Hypothalamus (tissue), 51 donors: ENCODE data around the gene BRCA1.

ENCODE experiments used
- DNase-seq, 51 donors: peaks; one replicate each; lab custom pipeline; 2025; lab: John Stamatoyannopoulos, UW

Gene BRCA1

DNA sequence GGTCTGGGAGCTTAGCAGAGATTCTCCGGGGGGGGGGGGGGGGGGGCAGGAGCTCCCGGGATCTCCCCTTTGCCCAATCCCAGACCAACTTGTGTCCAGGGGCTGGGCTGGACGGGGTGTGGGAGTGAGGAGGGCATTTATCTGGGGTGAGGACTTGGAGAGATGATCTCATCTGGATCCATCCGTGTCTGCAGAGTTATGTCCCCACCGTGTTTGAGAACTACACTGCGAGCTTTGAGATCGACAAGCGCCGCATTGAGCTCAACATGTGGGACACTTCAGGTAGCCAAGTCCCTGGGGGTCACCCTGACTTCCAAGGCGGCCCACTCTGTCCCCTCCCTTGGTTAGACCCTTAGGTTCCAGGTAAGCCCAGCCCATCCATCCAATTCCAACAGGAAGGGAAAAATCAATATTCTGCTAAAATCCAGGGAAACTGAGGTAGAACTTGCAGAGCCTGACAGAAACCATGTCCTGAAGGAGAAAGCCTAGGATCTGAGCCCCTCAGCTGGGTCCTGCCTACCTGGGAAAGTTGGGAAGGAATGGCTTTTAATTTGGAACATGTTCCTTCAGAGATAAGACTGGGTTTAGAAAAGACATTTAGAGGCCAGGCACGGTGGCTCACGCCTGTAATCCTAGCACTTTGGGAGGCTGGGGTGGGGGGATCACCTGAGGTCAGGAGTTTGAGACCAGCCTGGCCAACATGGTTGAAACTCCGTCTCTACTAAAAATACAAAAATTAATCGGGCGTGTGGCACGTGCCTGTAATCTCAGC is 99.2 kb downstream of the BRCA1 start:
- peak in 2 of 51 donors; percentile 33 to 40 for DNase-seq

GRCh38 chr17:43025290-43025657 is 99.9 kb downstream of the BRCA1 start:
- peak in 1 of 51 donors; percentile 41 for DNase-seq

DNA sequence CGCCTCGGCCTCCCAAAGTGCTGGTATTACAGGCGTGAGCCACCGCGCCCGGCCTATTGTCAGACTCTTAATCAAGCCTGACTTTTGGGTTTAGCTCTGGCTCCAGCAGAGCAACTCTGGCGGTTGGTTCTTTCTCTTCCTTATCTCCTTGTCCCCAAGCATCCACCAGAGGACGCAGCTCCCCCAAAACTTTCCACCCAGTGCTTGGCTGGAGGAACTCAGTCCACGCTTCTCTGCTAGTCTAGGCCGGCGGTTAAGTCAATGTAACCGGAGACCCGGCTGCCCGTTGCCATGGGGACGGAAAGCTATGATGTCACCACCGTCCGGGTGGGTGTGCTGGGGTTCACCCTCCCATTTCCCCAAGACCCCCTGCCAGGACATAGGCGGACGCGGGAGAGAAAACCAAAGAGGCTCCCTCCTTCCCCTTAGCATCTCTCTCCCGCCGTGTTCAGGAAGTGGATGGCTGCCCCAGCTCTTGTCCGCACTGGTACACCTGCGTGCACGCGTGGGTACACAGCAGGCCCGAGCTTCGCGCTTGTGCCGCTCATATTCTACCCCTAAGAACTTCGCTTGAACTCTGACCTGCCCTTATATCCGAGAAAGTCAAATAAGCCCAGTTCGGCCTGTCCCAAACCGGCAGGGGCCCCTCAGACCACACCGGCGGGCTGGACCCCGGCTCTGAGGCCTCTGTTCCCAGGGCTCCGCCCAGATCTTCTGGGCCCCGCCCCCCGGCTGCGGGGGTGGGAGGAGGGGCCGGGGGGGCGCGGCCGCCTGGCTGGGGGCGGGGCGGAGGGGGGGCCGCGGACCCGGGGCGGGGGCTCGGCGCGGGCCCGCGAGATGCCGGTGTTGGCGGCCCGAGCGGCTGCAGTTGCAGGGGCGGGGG is 100.5 kb downstream of the BRCA1 start, which contains the start of gene RND2:
Gene RND2, plus strand, starts transcription at position 825 of the 883 bp plus-strand sequence. CDS start 117 bp downstream, outside the sequence.
- peak in 50 of 51 donors; percentile 26 to 93 (median 81) for DNase-seq

DNA sequence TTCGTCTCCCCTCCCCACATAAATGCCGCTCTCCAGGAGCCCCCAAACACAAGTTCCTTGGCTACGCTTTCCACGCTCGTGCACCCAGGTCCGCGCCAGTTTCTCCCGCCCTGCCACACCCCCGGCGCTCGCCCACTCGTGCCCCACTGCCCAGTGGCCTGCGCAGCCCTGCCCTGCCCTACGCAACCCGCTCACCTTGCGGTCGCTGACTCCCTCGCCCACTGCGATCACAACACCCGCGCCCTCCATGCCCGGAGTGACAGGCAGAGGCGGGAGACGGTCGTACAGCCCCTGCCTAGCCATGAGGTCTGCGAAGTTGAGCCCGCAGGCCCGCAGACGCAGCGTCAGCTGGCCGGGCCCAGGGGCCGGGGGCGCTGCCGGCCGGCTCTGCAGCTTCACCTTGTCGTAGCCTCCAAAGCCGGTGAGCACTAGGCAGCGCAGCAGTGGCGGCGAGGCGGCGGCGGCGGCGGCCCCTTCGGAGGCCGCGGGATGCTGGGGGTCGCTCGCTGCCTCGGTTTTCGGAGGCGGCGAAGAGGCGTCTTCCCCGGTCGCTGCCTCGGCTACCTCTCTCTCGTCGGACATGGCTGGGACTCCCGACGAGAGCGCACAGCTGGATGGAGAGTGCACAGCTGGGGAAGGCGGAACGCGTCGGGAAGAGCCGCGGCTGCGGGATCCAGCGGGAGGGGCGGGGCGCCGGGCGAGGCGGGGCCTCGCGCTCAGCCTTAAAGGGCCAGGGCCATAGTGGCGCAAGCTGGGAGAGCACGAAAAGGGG is 103.2 kb downstream of the BRCA1 start, which contains the start of gene VAT1:
Gene VAT1, minus strand, starts transcription at position 645 of the 772 bp plus-strand sequence. Its CDS starts 63 bp downstream, at position 582.
- DNase-seq, result peak in 49 of 51 donors; percentile 16 to 79 (median 56)

- peak in 35 of 51 donors; percentile 20 to 75 (median 56) for DNase-seq
Measured at GRCh38 chr17:43020789-43021740, 104.1 kb downstream of the BRCA1 start.

GRCh38 chr17:43020030-43020621 is 105.0 kb downstream of the BRCA1 start:
- no peak for DNase-seq

DNA sequence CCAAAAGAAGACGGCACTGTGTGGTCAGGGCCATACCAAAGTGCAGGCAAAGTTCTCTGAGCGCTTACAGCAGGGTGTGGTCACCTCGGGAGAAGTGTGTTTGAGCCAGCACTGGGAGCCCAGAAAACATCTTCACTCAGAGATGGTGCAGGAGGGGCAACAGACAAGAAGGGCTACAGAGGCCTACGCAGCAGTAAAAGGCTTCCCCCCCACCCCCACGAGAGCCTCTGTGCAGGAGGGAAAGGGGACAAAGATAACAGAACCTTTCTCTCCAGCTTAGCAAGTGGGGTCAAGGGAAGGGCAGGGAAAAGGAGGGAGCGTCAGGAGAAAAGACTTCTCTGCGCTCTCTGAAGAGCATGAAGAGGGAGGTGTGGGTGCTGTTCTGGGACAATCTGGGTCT is 105.7 kb downstream of the BRCA1 start:
- no peak for DNase-seq

- no peak for DNase-seq
Measured at GRCh38 chr17:43018932-43019331, 106.2 kb downstream of the BRCA1 start.

DNA sequence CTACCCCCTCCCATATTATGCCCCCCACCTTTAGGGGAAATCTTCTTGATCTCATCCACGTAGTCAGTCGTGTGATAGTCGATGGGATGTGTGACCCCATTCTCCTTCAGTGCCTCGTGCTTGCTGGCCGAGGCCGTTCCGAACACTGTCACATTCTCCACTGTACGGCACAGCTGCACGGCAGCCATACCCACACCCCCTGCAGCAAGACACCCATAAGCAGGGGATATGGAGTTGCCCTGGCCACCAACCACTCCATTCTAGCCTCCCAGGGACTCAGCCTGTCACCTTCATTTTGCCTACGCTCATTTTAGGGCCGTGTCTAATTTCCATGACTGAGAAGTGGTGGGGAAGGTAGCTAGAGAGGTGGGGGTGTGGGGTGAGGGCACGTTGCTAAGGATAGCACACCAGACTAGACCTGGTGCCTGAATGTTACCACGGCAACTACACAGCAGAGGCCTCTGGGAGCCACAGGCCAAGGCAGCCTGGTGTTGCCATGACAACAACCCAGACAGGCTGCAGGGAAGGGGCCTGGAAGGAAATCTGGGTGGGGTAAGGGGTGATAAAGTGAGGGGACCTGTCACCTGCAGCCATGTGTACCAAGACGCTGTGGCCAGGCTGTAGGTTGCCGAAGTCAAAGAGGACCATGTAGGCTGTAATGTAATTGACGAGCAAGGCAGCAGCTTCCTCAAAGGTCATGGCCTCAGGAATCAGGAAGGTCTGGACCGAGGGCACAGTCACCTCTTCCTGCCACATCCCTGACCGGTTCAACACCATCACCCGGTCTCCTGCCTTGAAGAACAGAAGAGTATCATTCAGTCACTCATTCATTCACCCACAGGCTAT is 106.9 kb downstream of the BRCA1 start:
- peak in 20 of 51 donors; percentile 10 to 66 (median 28) for DNase-seq

- DNase-seq, result no peak
Measured at GRCh38 chr17:43016216-43016615, 108.9 kb downstream of the BRCA1 start.

GRCh38 chr17:43015579-43015978 is 109.6 kb downstream of the BRCA1 start:
- DNase-seq, result no peak

- DNase-seq, result peak in 1 of 51 donors; percentile 28
Measured at GRCh38 chr17:43014649-43015542, 110.3 kb downstream of the BRCA1 start.

- DNase-seq, result no peak
Measured at GRCh38 chr17:43014020-43014648, 111.0 kb downstream of the BRCA1 start.

- DNase-seq, result no peak
Measured at GRCh38 chr17:43013296-43013695, 111.9 kb downstream of the BRCA1 start.

GRCh38 chr17:43011728-43012472 is 113.3 kb downstream of the BRCA1 start:
- DNase-seq, result no peak
